Caki2 (cell line): Measurements from ENCODE around the gene ZC3HAV1. TPM values are rescaled to one million over a fixed set of nuclear protein-coding genes. Genes with fewer than 3 reads are reported as not detected.
A peak's percentile ranks its signal among the peaks of the same experiment; 100 is the strongest.
"Not testable (repeated sequence)": the region's sequence is repeated elsewhere in the genome, so short reads cannot be mapped to it uniquely, and the experiment has no call there.

ENCODE experiments used
- DNase-seq: peaks from one replicate; pipeline ENCODE4 v3.0.0-alpha.2; 2015; ENCODE audit warnings: low read depth
- in situ Hi-C: cut with HindIII; loops from 2 replicates; pipeline ENCODE4 v1.10.0; 2016; ENCODE audit warnings: low sequenced_read_pairs, low pct_unique_long_range_greater_than_20kb, mixed read lengths
- total RNA-seq: library from RNA; depleted of rRNA; stranded (reverse); fragments of >200 nt; shearing (Covaris generic); gene quantifications from 2 replicates; pipeline ENCODE4 v1.2.3, GENCODE V29; 2014; ENCODE audit warnings: low replicate concordance; rRNA removed

The ZC3HAV1 gene
- total RNA-seq = 32.6 and 36.3 TPM in 2 replicates

GRCh38 chr7:139109188-139109982, at the start of gene ZC3HAV1:
Gene ZC3HAV1 (minus strand): TSS chr7:139109720. CDS start chr7:139109331, 389 bp downstream.
- DNase-seq = peak; percentile 89

GRCh38 chr7:139153832-139154231, 44.3 kb upstream of the ZC3HAV1 start:
- peak; percentile 59 for DNase-seq

More at GRCh38 chr7:139109188-139109982, at the start of gene ZC3HAV1:
- in situ Hi-C loops = no loop called here

GRCh38 chr7:139152149-139152548, 42.6 kb upstream of the ZC3HAV1 start:
- in situ Hi-C loops = no loop called here
- DNase-seq = no peak

More at GRCh38 chr7:139153832-139154231, 44.3 kb upstream of the ZC3HAV1 start:
- in situ Hi-C loops = no loop called here

GRCh38 chr7:139139150-139139549, 29.6 kb upstream of the ZC3HAV1 start:
- no peak for DNase-seq
- in situ Hi-C loops = no loop called here

GRCh38 chr7:139133335-139134139, 24.0 kb upstream of the ZC3HAV1 start:
- DNase-seq = peak; percentile 85
- in situ Hi-C loops = no loop called here

GRCh38 chr7:139132887-139133286, 23.4 kb upstream of the ZC3HAV1 start:
- in situ Hi-C loops = no loop called here
- no peak for DNase-seq

- in situ Hi-C loops = no loop called here
- DNase-seq = no peak
Measured at GRCh38 chr7:139131601-139132041, 22.1 kb upstream of the ZC3HAV1 start.

GRCh38 chr7:139129814-139130213, 20.3 kb upstream of the ZC3HAV1 start:
- DNase-seq, in situ Hi-C loops: not testable (repeated sequence)

GRCh38 chr7:139127648-139128047, 18.1 kb upstream of the ZC3HAV1 start:
- in situ Hi-C loops = no loop called here
- DNase-seq = no peak

- in situ Hi-C loops = no loop called here
- DNase-seq = peak; percentile 47
Measured at GRCh38 chr7:139125657-139126056, 16.1 kb upstream of the ZC3HAV1 start.

- in situ Hi-C loops, DNase-seq: not testable (repeated sequence)
Measured at GRCh38 chr7:139124995-139125394, 15.5 kb upstream of the ZC3HAV1 start.

GRCh38 chr7:139124084-139124914, 14.8 kb upstream of the ZC3HAV1 start:
- in situ Hi-C loops = no loop called here
- no peak for DNase-seq

GRCh38 chr7:139119486-139119849, 9.9 kb upstream of the ZC3HAV1 start:
- in situ Hi-C loops = no loop called here
- DNase-seq = no peak

- DNase-seq = peak; percentile 51
- in situ Hi-C loops = no loop called here
Measured at GRCh38 chr7:139118805-139119485, 9.4 kb upstream of the ZC3HAV1 start.

- DNase-seq = peak; percentile 60
- in situ Hi-C loops = no loop called here
Measured at GRCh38 chr7:139118234-139118804, 8.8 kb upstream of the ZC3HAV1 start.

GRCh38 chr7:139117599-139118233, 8.2 kb upstream of the ZC3HAV1 start:
- in situ Hi-C loops = no loop called here

GRCh38 chr7:139116999-139117398, 7.5 kb upstream of the ZC3HAV1 start:
- no peak for DNase-seq
- in situ Hi-C loops = no loop called here

More at GRCh38 chr7:139117599-139118233, 8.2 kb upstream of the ZC3HAV1 start:
- no peak for DNase-seq
